Keratinocyte (primary cell): ENCODE results near the gene CLSTN3. TPM values are rescaled to one million over a fixed set of nuclear protein-coding genes. Genes with fewer than 3 reads are reported as not detected.

Experiments
- DNase-seq: peaks from one replicate; pipeline ENCODE4 v3.0.0-alpha.2; 2011; ENCODE audit warnings: low read depth, missing footprints, low spot score
- FAIRE-seq: peaks from 2 replicates; lab custom pipeline; 2011; peaks lifted over from hg19 to GRCh38; lab: Jason Lieb, UNC
- H2AFZ ChIP-seq: 2 replicates; pipeline ENCODE4 v1.6.0; 2012; ENCODE audit warnings: low read length, control low read depth, inconsistent platforms; ENCODE audit not compliant: control insufficient read depth
- H3K27ac ChIP-seq: 2 replicates; pipeline ENCODE4 v1.5.1; 2011; ENCODE audit warnings: low read length; ENCODE audit not compliant: control insufficient read depth, insufficient read depth
- H3K27me3 ChIP-seq: 3 replicates; pipeline ENCODE4 v1.6.0; 2011; ENCODE audit warnings: low read length; ENCODE audit not compliant: control insufficient read depth, insufficient read depth; ENCODE audit errors: extremely low read depth
- H3K36me3 ChIP-seq, 2 experiments: 2 replicates in 1 of 2; 3 replicates in 1 of 2; pipeline ENCODE4 v1.5.1; 2011; ENCODE audit warnings: low read length in 2 of 2, mild to moderate bottlenecking in 1 of 2; ENCODE audit not compliant: control insufficient read depth in 2 of 2, insufficient read depth in 2 of 2; ENCODE audit errors: extremely low read depth in 1 of 2
- H3K4me1 ChIP-seq: 3 replicates; pipeline ENCODE4 v1.5.1; 2011; ENCODE audit warnings: low read length; ENCODE audit not compliant: control insufficient read depth, insufficient read depth; ENCODE audit errors: extremely low read depth
- H3K4me2 ChIP-seq: 3 replicates; pipeline ENCODE4 v1.6.0; 2011; ENCODE audit warnings: low read depth, low read length; ENCODE audit not compliant: control insufficient read depth, insufficient read depth; ENCODE audit errors: extremely low read depth
- H3K4me3 ChIP-seq, 3 experiments: fragments of 200-600 bp in 1 of 3; sonication (generic) in 1 of 3; 2 replicates in 2 of 3; 3 replicates in 1 of 3; pipeline ENCODE4 v1.5.1; 2011 to 2016; ENCODE audit warnings: low read length in 3 of 3, mild to moderate bottlenecking in 3 of 3, control low read depth in 2 of 3, inconsistent platforms in 1 of 3, low read depth in 1 of 3, mixed read lengths in 1 of 3, mixed run types in 1 of 3, moderate library complexity in 1 of 3; ENCODE audit not compliant: control insufficient read depth in 2 of 3, insufficient read depth in 2 of 3; ENCODE audit errors: extremely low read depth in 1 of 3
- H3K79me2 ChIP-seq: 2 replicates; pipeline ENCODE4 v1.6.0; 2012; ENCODE audit warnings: low read length; ENCODE audit not compliant: control insufficient read depth, insufficient read depth
- H3K9ac ChIP-seq: 3 replicates; pipeline ENCODE4 v1.6.0; 2011; ENCODE audit warnings: low read length; ENCODE audit not compliant: control insufficient read depth, insufficient read depth; ENCODE audit errors: extremely low read depth
- H3K9me1 ChIP-seq: 3 replicates; pipeline ENCODE4 v1.6.0; 2011; ENCODE audit warnings: low read length; ENCODE audit not compliant: control insufficient read depth, insufficient read depth; ENCODE audit errors: extremely low read depth
- H3K9me3 ChIP-seq: 2 replicates; pipeline ENCODE4 v1.5.1; 2012; ENCODE audit warnings: low read depth, low read length; ENCODE audit not compliant: control insufficient read depth
- H4K20me1 ChIP-seq: 3 replicates; pipeline ENCODE4 v1.6.0; 2011; ENCODE audit warnings: low read length; ENCODE audit not compliant: control insufficient read depth, insufficient read depth; ENCODE audit errors: extremely low read depth
- EZH2 ChIP-seq: IDR thresholded peaks from one replicate; pipeline ENCODE4 v1.6.1; 2012; ENCODE audit warnings: inconsistent platforms, mild to moderate bottlenecking, low read length, moderate library complexity
- dilution Hi-C: fragments of 300-500 bp; cut with MboI; formaldehyde crosslinking; loops from one replicate; pipeline ENCODE4 v1.7.0; 2020; ENCODE audit warnings: low sequenced_read_pairs; ENCODE audit not compliant: extremely low pct_ligation_motif_present
- polyA plus RNA-seq, 5 experiments: library from polyadenylated mRNA; depleted of rRNA in 3 of 5; stranded (reverse) in 3 of 5; stranded (forward) in 1 of 5; unstranded in 1 of 5; fragments of >200 nt; gene quantifications; 1 replicate in 1 of 5; 2 replicates in 3 of 5; 3 replicates in 1 of 5; pipeline versions ENCODE4 v1.2.1 to v1.2.3, GENCODE V29; 2011 to 2012; ENCODE audit warnings: missing spikeins in 2 of 5, low read depth in 1 of 5, low replicate concordance in 1 of 5
- TF ChIP-seq, protein P1 (sequence below), 3 experiments: IDR thresholded peaks in 1 of 3; conservative IDR thresholded peaks in 1 of 3; optimal IDR thresholded peaks in 1 of 3; 2 replicates in 2 of 3; 3 replicates in 1 of 3; pipeline versions ENCODE3 to v1.5.1; 2011; ENCODE audit warnings: low read length in 3 of 3, mild to moderate bottlenecking in 3 of 3, moderate library complexity in 2 of 3, control low read depth in 1 of 3, inconsistent platforms in 1 of 3; ENCODE audit not compliant: insufficient read depth in 2 of 3; ENCODE audit errors: extremely low read depth in 1 of 3

The CLSTN3 gene
- polyA plus RNA-seq, 1 donor (not counting 4 experiments of a cell fraction or from before 2014, with no cell fraction given): 12.8 TPM

- no peaks in the 10 kb centered on the region for H3K9me3 ChIP-seq
- peaks cover 4 to 16% of the 10 kb centered on the region in 2 experiments for H3K36me3 ChIP-seq
- no peaks in the 10 kb centered on the region for H3K9me1 ChIP-seq
- FAIRE-seq: peak; percentile 53
- H3K4me1 ChIP-seq: peaks cover 16% of the 10 kb centered on the region
- dilution Hi-C loops: no loop called here
- no peaks in the 10 kb centered on the region for H3K27me3 ChIP-seq
- TF ChIP-seq, protein P1, sequence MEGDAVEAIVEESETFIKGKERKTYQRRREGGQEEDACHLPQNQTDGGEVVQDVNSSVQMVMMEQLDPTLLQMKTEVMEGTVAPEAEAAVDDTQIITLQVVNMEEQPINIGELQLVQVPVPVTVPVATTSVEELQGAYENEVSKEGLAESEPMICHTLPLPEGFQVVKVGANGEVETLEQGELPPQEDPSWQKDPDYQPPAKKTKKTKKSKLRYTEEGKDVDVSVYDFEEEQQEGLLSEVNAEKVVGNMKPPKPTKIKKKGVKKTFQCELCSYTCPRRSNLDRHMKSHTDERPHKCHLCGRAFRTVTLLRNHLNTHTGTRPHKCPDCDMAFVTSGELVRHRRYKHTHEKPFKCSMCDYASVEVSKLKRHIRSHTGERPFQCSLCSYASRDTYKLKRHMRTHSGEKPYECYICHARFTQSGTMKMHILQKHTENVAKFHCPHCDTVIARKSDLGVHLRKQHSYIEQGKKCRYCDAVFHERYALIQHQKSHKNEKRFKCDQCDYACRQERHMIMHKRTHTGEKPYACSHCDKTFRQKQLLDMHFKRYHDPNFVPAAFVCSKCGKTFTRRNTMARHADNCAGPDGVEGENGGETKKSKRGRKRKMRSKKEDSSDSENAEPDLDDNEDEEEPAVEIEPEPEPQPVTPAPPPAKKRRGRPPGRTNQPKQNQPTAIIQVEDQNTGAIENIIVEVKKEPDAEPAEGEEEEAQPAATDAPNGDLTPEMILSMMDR (optimal IDR thresholded peaks at IDR 0.05 in 1 of 3, IDR thresholded peaks at IDR 0.05 in 1 of 3, conservative IDR thresholded peaks at IDR 0.05 in 1 of 3; ENCODE audit: extremely low read depth in 1 of 3, insufficient read depth in 2 of 3, low read length in 3 of 3): no peak
- no peak for TF ChIP-seq EZH2
- no peak overlapping the region for H3K27ac ChIP-seq
- H2AFZ ChIP-seq: no peak overlapping the region
- peak overlapping the region; percentile 47 for H3K4me2 ChIP-seq
- no peaks in the 10 kb centered on the region for H4K20me1 ChIP-seq
- H3K4me3 ChIP-seq: no peak overlapping the region
- H3K79me2 ChIP-seq: no peaks in the 10 kb centered on the region
- H3K9ac ChIP-seq: no peak overlapping the region
- no peak for DNase-seq
Measured at GRCh38 chr12:7154901-7155470, 24.8 kb downstream of the CLSTN3 start.

GRCh38 chr12:7155471-7156034, 25.4 kb downstream of the CLSTN3 start:
- Histone ChIP-seq H3K4me1 (peaks cover 16% of the 10 kb centered on the region), H3K27ac (no peak overlapping the region), H3K27me3 (no peaks in the 10 kb centered on the region), H3K4me2 (peak overlapping the region; percentile 47), H2AFZ (no peak overlapping the region), H4K20me1 (peaks cover 3% of the 10 kb centered on the region), H3K36me3 (peaks cover 4 to 12% of the 10 kb centered on the region in 2 experiments), H3K9me3 (no peaks in the 10 kb centered on the region), H3K9me1 (no peaks in the 10 kb centered on the region), H3K79me2 (no peaks in the 10 kb centered on the region), H3K9ac (no peak overlapping the region), H3K4me3 (no peak overlapping the region)
- dilution Hi-C loops: no loop called here
- TF ChIP-seq EZH2: no peak
- TF ChIP-seq, protein P1 (optimal IDR thresholded peaks at IDR 0.05 in 1 of 3, IDR thresholded peaks at IDR 0.05 in 1 of 3, conservative IDR thresholded peaks at IDR 0.05 in 1 of 3; ENCODE audit: extremely low read depth in 1 of 3, insufficient read depth in 2 of 3, low read length in 3 of 3): peak in 1 of 3 experiments; percentile 18
- no peak for FAIRE-seq
- DNase-seq: no peak
